Peyer's patch (tissue), 4 donors: ENCODE data around the gene EFEMP2.

Experiments
- POLR2A ChIP-seq, 2 donors: fragments of 450-650 bp; IDR thresholded peaks; one replicate each; pipeline ENCODE4 v1.5.1; 2017; ENCODE audit warnings: antibody characterized with exemption in 2 of 2, mild to moderate bottlenecking in 2 of 2, moderate library complexity in 2 of 2
- TF ChIP-seq, protein P1 (sequence below), 6 experiments: fragments of 450-650 bp in 4 of 6; fragments of 200-600 bp in 2 of 6; sonication (generic) in 1 of 6; IDR thresholded peaks; one replicate each; pipeline ENCODE4 v1.5.1; 2017 to 2019; ENCODE audit warnings: antibody characterized with exemption in 6 of 6, mild to moderate bottlenecking in 3 of 6, moderate library complexity in 1 of 6

DNA sequence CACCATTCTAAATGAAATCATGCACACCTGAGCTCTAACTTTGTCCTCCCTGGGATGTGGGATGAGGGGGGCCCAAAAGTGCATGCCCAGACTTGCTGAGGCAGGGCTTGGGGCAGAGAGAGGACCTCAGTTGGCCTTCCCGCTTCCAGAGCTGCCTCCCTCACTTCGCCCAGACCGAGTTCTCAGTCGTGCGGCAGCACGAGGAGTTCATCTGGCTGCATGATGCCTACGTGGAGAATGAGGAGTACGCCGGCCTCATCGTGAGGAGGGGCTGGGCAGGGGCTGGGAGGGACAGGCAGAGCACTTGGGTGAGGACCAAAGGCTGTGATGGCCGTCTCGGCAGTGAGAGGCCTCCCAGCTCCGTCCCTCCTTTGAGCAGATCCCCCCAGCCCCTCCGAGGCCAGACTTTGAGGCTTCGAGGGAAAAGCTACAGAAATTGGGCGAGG lies 22.8 kb downstream of the EFEMP2 start:
- TF ChIP-seq, protein P1, sequence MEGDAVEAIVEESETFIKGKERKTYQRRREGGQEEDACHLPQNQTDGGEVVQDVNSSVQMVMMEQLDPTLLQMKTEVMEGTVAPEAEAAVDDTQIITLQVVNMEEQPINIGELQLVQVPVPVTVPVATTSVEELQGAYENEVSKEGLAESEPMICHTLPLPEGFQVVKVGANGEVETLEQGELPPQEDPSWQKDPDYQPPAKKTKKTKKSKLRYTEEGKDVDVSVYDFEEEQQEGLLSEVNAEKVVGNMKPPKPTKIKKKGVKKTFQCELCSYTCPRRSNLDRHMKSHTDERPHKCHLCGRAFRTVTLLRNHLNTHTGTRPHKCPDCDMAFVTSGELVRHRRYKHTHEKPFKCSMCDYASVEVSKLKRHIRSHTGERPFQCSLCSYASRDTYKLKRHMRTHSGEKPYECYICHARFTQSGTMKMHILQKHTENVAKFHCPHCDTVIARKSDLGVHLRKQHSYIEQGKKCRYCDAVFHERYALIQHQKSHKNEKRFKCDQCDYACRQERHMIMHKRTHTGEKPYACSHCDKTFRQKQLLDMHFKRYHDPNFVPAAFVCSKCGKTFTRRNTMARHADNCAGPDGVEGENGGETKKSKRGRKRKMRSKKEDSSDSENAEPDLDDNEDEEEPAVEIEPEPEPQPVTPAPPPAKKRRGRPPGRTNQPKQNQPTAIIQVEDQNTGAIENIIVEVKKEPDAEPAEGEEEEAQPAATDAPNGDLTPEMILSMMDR (IDR thresholded peaks at IDR 0.05): no peak
- TF ChIP-seq POLR2A (IDR thresholded peaks at IDR 0.05): no peak
